LNCaP clone FGC (cell line): ENCODE measurements around the gene ANGPTL7.

Experiments used
- DNase-seq: peaks from one replicate; pipeline ENCODE4 v3.0.0-alpha.2; 2011; ENCODE audit warnings: low read depth
- H3K4me3 ChIP-seq: 2 replicates; pipeline ENCODE4 v1.5.1; 2011; ENCODE audit warnings: mild to moderate bottlenecking, low read depth, low read length, control low read depth
- TF ChIP-seq, protein P1 (sequence below): IDR thresholded peaks from 2 replicates; pipeline ENCODE4 v1.5.1; 2012; ENCODE audit warnings: mild to moderate bottlenecking; ENCODE audit not compliant: control insufficient read depth, insufficient read depth; ENCODE audit errors: extremely low read depth

The ANGPTL7 gene

DNA sequence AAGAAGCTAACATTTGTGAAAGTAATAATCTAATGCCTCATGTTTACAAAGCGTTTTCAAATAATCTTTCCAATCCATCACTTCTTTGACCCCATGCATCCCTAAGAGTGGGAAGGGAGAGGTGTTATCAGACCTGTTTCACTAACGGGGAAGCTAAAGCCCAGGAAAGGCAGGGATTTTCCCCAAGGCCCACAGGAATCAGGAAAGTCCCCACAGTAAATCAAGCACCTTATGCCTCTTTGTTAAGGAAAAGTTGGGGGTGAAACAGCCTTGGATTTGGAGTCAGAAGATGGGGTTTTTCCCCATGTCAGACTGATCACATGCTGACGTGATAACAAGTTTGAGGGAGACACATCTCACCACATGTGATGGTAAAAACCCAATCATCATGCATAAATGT, 20.0 kb upstream of the ANGPTL7 start:
- TF ChIP-seq, protein P1, sequence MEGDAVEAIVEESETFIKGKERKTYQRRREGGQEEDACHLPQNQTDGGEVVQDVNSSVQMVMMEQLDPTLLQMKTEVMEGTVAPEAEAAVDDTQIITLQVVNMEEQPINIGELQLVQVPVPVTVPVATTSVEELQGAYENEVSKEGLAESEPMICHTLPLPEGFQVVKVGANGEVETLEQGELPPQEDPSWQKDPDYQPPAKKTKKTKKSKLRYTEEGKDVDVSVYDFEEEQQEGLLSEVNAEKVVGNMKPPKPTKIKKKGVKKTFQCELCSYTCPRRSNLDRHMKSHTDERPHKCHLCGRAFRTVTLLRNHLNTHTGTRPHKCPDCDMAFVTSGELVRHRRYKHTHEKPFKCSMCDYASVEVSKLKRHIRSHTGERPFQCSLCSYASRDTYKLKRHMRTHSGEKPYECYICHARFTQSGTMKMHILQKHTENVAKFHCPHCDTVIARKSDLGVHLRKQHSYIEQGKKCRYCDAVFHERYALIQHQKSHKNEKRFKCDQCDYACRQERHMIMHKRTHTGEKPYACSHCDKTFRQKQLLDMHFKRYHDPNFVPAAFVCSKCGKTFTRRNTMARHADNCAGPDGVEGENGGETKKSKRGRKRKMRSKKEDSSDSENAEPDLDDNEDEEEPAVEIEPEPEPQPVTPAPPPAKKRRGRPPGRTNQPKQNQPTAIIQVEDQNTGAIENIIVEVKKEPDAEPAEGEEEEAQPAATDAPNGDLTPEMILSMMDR: no peak
- H3K4me3 ChIP-seq: no peak overlapping the region
- no peak for DNase-seq

DNA sequence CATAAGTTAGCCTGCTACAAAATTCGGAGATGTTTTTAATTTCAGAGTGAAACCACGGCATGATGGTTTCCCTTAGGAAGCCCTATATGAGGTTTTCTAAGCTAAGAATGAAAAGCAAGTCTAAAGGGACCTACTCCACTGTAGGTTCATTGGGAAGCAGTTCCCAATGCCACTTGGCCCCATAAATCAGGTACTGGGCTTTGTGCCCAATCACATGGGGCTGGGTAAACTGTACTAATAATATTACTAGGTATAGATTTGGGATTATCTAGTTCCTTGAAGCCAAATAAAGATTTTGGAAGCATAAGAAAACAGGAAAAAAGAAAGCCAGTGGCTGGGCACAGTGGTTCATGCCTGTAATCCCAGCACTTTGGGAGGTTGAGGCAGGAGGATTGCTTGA, 19.1 kb upstream of the ANGPTL7 start:
- peak; percentile 86 for DNase-seq
- H3K4me3 ChIP-seq: no peak overlapping the region
- TF ChIP-seq, protein P1: no peak

DNA sequence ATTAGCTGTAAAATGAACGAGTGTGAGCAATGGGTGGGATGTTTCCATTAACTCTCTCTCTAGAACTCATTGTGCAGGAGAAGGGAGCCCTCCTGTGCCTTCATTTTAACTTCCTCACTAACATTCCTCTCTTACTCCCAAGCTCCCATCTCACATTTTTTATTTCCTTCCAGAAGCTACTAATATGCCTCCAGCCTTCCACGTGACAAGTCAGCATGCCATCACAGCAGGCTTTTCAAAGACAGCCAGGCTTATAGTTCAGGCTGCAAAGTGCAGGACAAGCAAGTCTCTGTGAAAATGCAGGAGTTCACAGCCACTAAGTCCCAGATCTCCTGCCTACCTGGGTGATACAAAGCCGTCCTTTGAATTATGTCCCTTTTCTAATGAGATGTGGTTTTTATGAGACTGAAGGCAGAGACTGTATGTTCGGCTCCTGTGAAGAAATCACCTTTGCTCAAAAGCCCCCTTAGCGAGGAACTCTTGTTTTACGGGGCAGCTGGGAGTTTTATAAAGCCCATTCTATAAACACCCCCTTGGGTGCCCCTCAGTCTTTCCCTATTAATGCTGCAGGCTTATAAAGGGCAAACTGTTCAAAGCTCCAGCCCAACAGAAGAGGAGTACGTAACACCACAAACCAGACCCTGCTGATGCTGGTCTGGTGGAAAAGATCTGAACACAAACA, 14.8 kb upstream of the ANGPTL7 start:
- DNase-seq: no peak
- H3K4me3 ChIP-seq: no peak overlapping the region
- TF ChIP-seq, protein P1: no peak

DNA sequence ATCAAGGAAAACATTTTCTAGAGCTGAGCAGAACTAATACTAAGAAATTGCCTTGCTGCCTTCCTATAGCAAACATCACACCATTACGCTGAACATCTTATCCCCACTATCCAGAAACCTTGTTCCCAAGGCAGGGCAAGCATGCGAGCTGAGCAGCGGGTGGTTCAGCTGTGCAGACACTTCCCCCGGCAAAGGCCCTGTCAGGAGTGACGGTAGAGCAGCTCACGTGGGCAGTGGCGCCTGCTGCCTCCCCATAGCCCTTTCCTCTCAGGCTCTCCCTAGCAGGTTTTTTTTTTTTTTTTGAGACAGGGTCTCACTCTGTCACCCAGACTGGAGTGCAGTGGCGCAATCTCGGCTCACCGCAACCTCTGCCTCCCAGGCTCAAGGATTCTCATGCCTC, 13.7 kb upstream of the ANGPTL7 start:
- H3K4me3 ChIP-seq: no peak overlapping the region
- DNase-seq: no peak
- TF ChIP-seq, protein P1: no peak

DNA sequence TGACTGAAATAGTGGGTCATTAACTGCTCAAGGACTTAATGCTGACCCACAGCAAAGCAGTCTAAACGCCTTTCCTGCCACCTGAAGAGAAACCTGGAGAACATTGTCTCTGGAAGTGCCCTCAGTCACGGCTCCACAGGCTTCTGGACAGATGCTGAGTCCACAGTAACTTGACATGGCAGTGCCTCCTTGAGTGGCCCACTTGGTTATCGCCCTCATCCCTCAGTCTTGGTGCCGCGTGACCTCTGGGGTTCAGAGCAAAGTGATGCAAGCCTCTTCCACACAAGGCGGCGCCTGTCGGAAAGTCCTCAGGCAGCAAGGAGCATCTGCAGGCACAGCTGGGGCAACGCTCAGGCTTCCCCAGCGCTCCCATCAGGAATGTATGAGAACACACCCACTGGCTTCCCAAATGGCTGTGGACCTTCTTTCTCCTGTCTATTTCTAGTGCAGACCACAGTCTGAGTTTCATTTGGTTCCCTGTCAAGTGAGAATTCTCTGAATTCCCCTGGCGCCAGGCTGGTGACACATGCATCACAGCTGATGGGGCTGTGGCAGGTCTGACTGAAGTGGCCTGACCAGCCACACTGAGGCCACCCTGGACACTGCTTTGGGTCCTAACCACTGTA, 13.0 kb upstream of the ANGPTL7 start:
- DNase-seq: no peak
- TF ChIP-seq, protein P1: no peak
- no peak overlapping the region for H3K4me3 ChIP-seq

DNA sequence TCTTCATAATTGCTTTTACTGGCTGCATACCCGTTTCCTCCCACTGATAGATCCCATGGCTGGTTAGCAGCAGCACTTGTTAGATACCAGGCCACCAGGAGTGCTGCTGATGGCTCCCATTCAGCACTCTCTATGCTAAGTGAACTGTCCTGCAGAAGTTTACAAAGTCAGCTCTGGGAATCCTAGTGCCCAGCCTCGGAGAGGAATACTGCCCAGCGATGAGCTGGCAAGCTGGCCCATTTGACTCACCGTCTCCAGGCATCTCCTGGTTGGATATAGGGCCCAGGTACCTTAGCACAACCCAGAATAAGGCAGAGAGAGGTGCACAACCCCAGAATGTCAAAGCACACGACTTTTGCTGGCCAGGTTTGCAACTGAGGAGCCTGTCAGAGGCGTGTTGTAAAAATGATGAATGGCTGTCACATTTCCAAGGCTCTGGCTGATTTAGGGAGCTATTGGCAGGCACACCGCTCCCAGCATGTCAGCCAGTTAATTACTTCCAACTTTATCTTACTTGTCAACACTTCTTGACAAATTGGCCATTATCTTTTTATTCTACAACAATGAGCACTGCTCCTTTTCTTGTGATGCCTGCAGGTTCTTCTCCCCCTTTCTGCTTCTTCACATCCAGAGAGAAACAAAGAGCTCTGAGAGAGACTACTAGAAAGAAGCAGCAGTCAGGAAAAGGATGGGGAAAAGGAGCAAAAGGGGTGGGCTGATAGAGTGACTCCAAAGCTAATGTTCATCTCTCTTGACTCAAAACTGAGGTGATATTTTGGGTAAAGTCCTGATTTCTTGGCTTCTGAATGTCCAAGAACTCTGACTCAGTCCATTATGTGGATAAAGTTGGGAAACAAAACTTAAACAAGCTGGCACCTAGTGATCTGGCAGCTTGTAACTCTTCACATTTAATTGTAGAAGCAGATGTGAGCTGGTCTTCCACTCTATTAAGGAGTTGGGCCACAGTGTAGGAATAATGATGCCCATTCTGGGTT, 10.8 kb upstream of the ANGPTL7 start:
- no peak overlapping the region for H3K4me3 ChIP-seq
- TF ChIP-seq, protein P1: no peak
- no peak for DNase-seq
